ENCODE results near the gene CXCL14.

The CXCL14 gene

GRCh38 chr5:135596157-135596763, 17.5 kb upstream of the CXCL14 start:
- no peak for DNase-seq

GRCh38 chr5:135594416-135594960, 15.7 kb upstream of the CXCL14 start:
- DNase-seq = no peak

- no peak for DNase-seq
Measured at GRCh38 chr5:135593886-135594285, 15.1 kb upstream of the CXCL14 start.

- no peak for DNase-seq
Measured at GRCh38 chr5:135593141-135593540, 14.3 kb upstream of the CXCL14 start.

GRCh38 chr5:135592312-135593045, 13.7 kb upstream of the CXCL14 start:
- DNase-seq = no peak

GRCh38 chr5:135591277-135591676, 12.5 kb upstream of the CXCL14 start:
- DNase-seq = no peak

- peak; percentile 25 to 66 (median 53) for DNase-seq
Measured at GRCh38 chr5:135589152-135589551, 10.4 kb upstream of the CXCL14 start.

- DNase-seq = no peak
Measured at GRCh38 chr5:135587721-135588663, 9.2 kb upstream of the CXCL14 start.

GRCh38 chr5:135584918-135585317, 6.1 kb upstream of the CXCL14 start:
- no peak for DNase-seq

GRCh38 chr5:135584276-135584675, 5.5 kb upstream of the CXCL14 start:
- no peak for DNase-seq

- DNase-seq = no peak
Measured at GRCh38 chr5:135582099-135582781, 3.4 kb upstream of the CXCL14 start.

- DNase-seq = no peak
Measured at GRCh38 chr5:135578305-135578684, 496 bp downstream of the CXCL14 start.

- no peak for DNase-seq
Measured at GRCh38 chr5:135577421-135577820, 1.4 kb downstream of the CXCL14 start.

- DNase-seq = no peak
Measured at GRCh38 chr5:135576075-135576599, 2.7 kb downstream of the CXCL14 start.

- no peak for DNase-seq
Measured at GRCh38 chr5:135574493-135574892, 4.3 kb downstream of the CXCL14 start.

GRCh38 chr5:135571902-135572301, 6.9 kb downstream of the CXCL14 start:
- DNase-seq = peak in 3 of 4 experiments; percentile 19 to 45 (median 39)

- peak in 1 of 4 experiments; percentile 9 for DNase-seq
Measured at GRCh38 chr5:135571066-135571609, 7.7 kb downstream of the CXCL14 start.

GRCh38 chr5:135570453-135570764, 8.4 kb downstream of the CXCL14 start:
- no peak for DNase-seq

GRCh38 chr5:135569755-135570452, 8.9 kb downstream of the CXCL14 start:
- peak; percentile 42 to 75 (median 62) for DNase-seq

- DNase-seq = no peak
Measured at GRCh38 chr5:135568923-135569360, 9.8 kb downstream of the CXCL14 start.

GRCh38 chr5:135568246-135568645, 10.5 kb downstream of the CXCL14 start:
- DNase-seq = peak in 1 of 4 experiments; percentile 1

Data from suppressor macrophage (primary cell).